ENCODE data around the gene ZNF462.
"Not testable (repeated sequence)": the region's sequence is repeated elsewhere in the genome, so short reads cannot be mapped to it uniquely, and the experiment has no call there.

The ZNF462 gene

GRCh38 chr9:106862821-106863720 is at the start of gene ZNF462:
ZNF462 (plus strand) TSS chr9:106863166; CDS start chr9:106923384, 60,218 bp downstream.
- DNase-seq = no peak

- no peak for DNase-seq
These were observed 46.4 kb upstream of the ZNF462 start for GRCh38 chr9:106816524-106816923.

- DNase-seq = no peak
These were observed 44.9 kb upstream of the ZNF462 start for GRCh38 chr9:106818034-106818433.

GRCh38 chr9:106820866-106821265 is 42.1 kb upstream of the ZNF462 start:
- DNase-seq = no peak

GRCh38 chr9:106828070-106828469 is 34.9 kb upstream of the ZNF462 start:
- no peak for DNase-seq

- DNase-seq = no peak
These were observed 34.0 kb upstream of the ZNF462 start for GRCh38 chr9:106828965-106829364.

- no peak for DNase-seq
These were observed 33.1 kb upstream of the ZNF462 start for GRCh38 chr9:106829666-106830408.

GRCh38 chr9:106830527-106831150 is 32.3 kb upstream of the ZNF462 start:
- DNase-seq = no peak

- DNase-seq = no peak
These were observed 28.1 kb upstream of the ZNF462 start for GRCh38 chr9:106834888-106835287.

- DNase-seq = no peak
These were observed 27.1 kb upstream of the ZNF462 start for GRCh38 chr9:106835840-106836239.

- DNase-seq = no peak
These were observed 19.6 kb upstream of the ZNF462 start for GRCh38 chr9:106843371-106843770.

- no peak for DNase-seq
These were observed 16.7 kb upstream of the ZNF462 start for GRCh38 chr9:106846307-106846706.

- no peak for DNase-seq
These were observed 16.1 kb upstream of the ZNF462 start for GRCh38 chr9:106846857-106847256.

- not testable (repeated sequence) for DNase-seq
These were observed 11.3 kb upstream of the ZNF462 start for GRCh38 chr9:106851640-106852039.

GRCh38 chr9:106857811-106858470 is 5.0 kb upstream of the ZNF462 start:
- DNase-seq = no peak

GRCh38 chr9:106859957-106860720 is 2.8 kb upstream of the ZNF462 start:
- DNase-seq = no peak

GRCh38 chr9:106860721-106861639 is 2.0 kb upstream of the ZNF462 start:
- DNase-seq = no peak

- no peak for DNase-seq
These were observed 1.3 kb upstream of the ZNF462 start for GRCh38 chr9:106861640-106862109.

GRCh38 chr9:106862110-106862820 is 701 bp upstream of the ZNF462 start:
- no peak for DNase-seq
